Neural cell (in vitro differentiated cells): Measurements from ENCODE around the gene CENPT. TPM values are rescaled to one million over a fixed set of nuclear protein-coding genes. Genes with fewer than 3 reads are reported as not detected.
"Not testable (repeated sequence)": the region's sequence is repeated elsewhere in the genome, so short reads cannot be mapped to it uniquely, and the experiment has no call there.

Experiments
- H2AFZ ChIP-seq: fragments of 200-600, 300-800 bp; sonication (generic), shearing (Covaris generic); 2 replicates; pipeline ENCODE4 v1.6.0; 2014; ENCODE audit warnings: low read depth, mild to moderate bottlenecking, antibody characterized with exemption, low read length, moderate library complexity
- H3F3A ChIP-seq: fragments of 200-600 bp; shearing (Covaris generic); 2 replicates; pipeline ENCODE4 v1.6.1; 2016; ENCODE audit warnings: mild to moderate bottlenecking, moderate library complexity, mixed read lengths, antibody characterized with exemption, low read length; ENCODE audit not compliant: insufficient read depth, poor library complexity, severe bottlenecking
- H3K27ac ChIP-seq: fragments of 200-600, 300-800 bp; sonication (generic), shearing (Covaris generic); 2 replicates; pipeline ENCODE4 v1.5.1; 2014; ENCODE audit warnings: mild to moderate bottlenecking, low read length, moderate library complexity
- H3K27me3 ChIP-seq: fragments of 300-800, 200-600 bp; sonication (generic), shearing (Covaris generic); 2 replicates; pipeline ENCODE4 v1.6.0; 2014; ENCODE audit warnings: mild to moderate bottlenecking, low read depth, low read length, moderate library complexity; ENCODE audit not compliant: insufficient read depth
- H3K36me3 ChIP-seq: fragments of 300-800, 200-600 bp; sonication (generic), shearing (Covaris generic); 2 replicates; pipeline ENCODE4 v1.5.1; 2014; ENCODE audit warnings: mild to moderate bottlenecking, antibody characterized with exemption, low read length, moderate library complexity; ENCODE audit not compliant: insufficient read depth
- H3K4me2 ChIP-seq: fragments of 300-800, 200-600 bp; sonication (generic), shearing (Covaris generic); 2 replicates; pipeline ENCODE4 v1.6.0; 2014; ENCODE audit warnings: mild to moderate bottlenecking, low read length
- H3K4me3 ChIP-seq: fragments of 300-800, 200-600 bp; sonication (generic), shearing (Covaris generic); 2 replicates; pipeline ENCODE4 v1.5.1; 2014; ENCODE audit warnings: mild to moderate bottlenecking, low read length, moderate library complexity
- H3K79me2 ChIP-seq: fragments of 200-600 bp; shearing (Covaris generic); replicated peaks from 2 replicates; pipeline ENCODE4 v1.6.0; 2014; ENCODE audit warnings: mild to moderate bottlenecking, low read length, moderate library complexity; ENCODE audit not compliant: insufficient read depth
- H3K9ac ChIP-seq: fragments of 300-800, 200-600 bp; sonication (generic), shearing (Covaris generic); 2 replicates; pipeline ENCODE4 v1.6.1; 2016; ENCODE audit warnings: mild to moderate bottlenecking, low read length, mixed read lengths
- H3K9me2 ChIP-seq: fragments of 200-600 bp; shearing (Covaris generic); 2 replicates; pipeline ENCODE4 v1.6.1; 2016; ENCODE audit warnings: mild to moderate bottlenecking, low read length, mixed read lengths; ENCODE audit not compliant: insufficient read depth
- H3K9me3 ChIP-seq: fragments of 200-600, 300-800 bp; sonication (generic), shearing (Covaris generic); 2 replicates; pipeline ENCODE4 v1.6.1; 2016; ENCODE audit warnings: mild to moderate bottlenecking, mixed run types, low read length, moderate library complexity, mixed read lengths
- H4K20me1 ChIP-seq: fragments of 200-600 bp; shearing (Covaris generic); 2 replicates; pipeline ENCODE4 v1.6.1; 2016; ENCODE audit warnings: mild to moderate bottlenecking, mixed run types; ENCODE audit not compliant: insufficient read depth
- EP300 ChIP-seq: fragments of 450-650 bp; conservative IDR thresholded peaks from 2 replicates; pipeline ENCODE4 v1.6.1; 2014; ENCODE audit warnings: antibody characterized with exemption, mild to moderate bottlenecking, moderate library complexity; ENCODE audit not compliant: poor library complexity, severe bottlenecking
- EZH2 ChIP-seq: fragments of 200-600, 300-800 bp; shearing (Covaris generic), sonication (generic); IDR thresholded peaks from 2 replicates; pipeline ENCODE4 v1.6.1; 2014; ENCODE audit warnings: antibody characterized with exemption, low read length, borderline replicate concordance, mild to moderate bottlenecking; ENCODE audit not compliant: insufficient read depth, poor library complexity, severe bottlenecking
- MXI1 ChIP-seq: fragments of 450-650 bp; conservative IDR thresholded peaks from 2 replicates; pipeline ENCODE4 v1.6.1; 2014; ENCODE audit warnings: antibody characterized with exemption, mild to moderate bottlenecking; ENCODE audit not compliant: poor library complexity, severe bottlenecking
- POLR2AphosphoS5 ChIP-seq: IDR thresholded peaks from 2 replicates; pipeline ENCODE4 v1.6.1; 2012
- RAD21 ChIP-seq: fragments of 450-650 bp; conservative IDR thresholded peaks from 2 replicates; pipeline ENCODE4 v1.6.1; 2014; ENCODE audit warnings: antibody characterized with exemption, mild to moderate bottlenecking, moderate library complexity
- SMC3 ChIP-seq: fragments of 450-650 bp; conservative IDR thresholded peaks from 2 replicates; pipeline ENCODE4 v1.6.1; 2014; ENCODE audit warnings: antibody characterized with exemption, mild to moderate bottlenecking, moderate library complexity; ENCODE audit not compliant: poor library complexity
- TAF1 ChIP-seq: IDR thresholded peaks from 2 replicates; pipeline ENCODE4 v1.6.1; 2012; ENCODE audit warnings: low read depth
- polyA plus RNA-seq: library from polyadenylated mRNA; depleted of rRNA; stranded (reverse); fragments of >200 nt; gene quantifications from 2 replicates; pipeline ENCODE4 v1.2.3, GENCODE V29; 2014
- TF ChIP-seq, protein P1 (sequence below): IDR thresholded peaks from 2 replicates; pipeline ENCODE4 v1.6.1; 2012; ENCODE audit warnings: borderline replicate concordance
- TF ChIP-seq, protein P2 (sequence below): fragments of 450-650 bp; IDR thresholded peaks from 2 replicates; pipeline ENCODE4 v1.5.1; 2014; ENCODE audit warnings: antibody characterized with exemption, mild to moderate bottlenecking, moderate library complexity; ENCODE audit not compliant: poor library complexity, severe bottlenecking

The CENPT gene
- polyA plus RNA-seq, 1 donor from 2014 or later = 104 TPM

DNA sequence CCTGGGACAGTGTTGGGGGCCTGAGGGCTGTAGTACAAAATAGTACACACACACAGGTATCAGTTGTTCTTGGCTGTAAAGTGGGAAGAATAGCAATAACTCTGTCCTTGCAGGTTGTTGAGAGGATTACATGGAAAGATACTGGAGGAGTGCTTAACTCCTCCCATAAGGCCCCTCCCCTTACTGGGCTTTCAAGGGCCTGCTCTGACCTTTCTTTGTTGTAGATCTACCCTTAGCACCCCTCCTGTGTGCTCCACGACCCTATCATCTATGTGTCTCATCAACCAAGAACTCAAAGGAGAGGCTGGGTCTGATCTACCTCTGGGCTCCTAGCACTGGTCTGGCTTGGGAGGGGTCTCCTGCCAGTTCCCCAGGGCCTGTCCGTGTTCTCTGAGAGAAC lies 17.1 kb upstream of the CENPT start:
- Histone ChIP-seq H3K27ac (no peak overlapping the region), H3K4me2 (no peak overlapping the region), H3K9ac (no peak overlapping the region)

DNA sequence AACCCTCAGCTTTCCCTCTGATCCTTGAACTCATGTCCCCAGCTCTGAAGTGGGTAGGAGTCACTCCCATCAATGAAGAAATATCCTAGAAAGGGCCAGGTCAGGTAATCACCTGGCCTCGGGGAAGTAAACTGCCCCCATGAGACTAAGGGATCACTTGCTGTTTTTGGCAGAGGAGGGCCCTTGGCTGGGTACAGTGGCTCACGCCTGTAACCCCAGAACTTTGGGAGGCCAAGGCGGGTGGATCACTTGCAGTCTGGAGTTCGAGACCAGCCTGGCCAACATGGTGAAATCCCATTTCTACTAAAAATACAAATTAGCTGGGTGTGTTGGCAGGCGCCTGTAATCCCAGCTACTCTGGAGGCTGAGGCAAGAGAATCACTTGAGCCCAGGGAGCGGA lies 16.6 kb upstream of the CENPT start:
- H3K4me3 ChIP-seq, H3K4me2 ChIP-seq, H3K9me3 ChIP-seq, H3K27ac ChIP-seq, H2AFZ ChIP-seq, H3K9me2 ChIP-seq, H3K27me3 ChIP-seq, H3F3A ChIP-seq, H3K9ac ChIP-seq, H4K20me1 ChIP-seq, H3K36me3 ChIP-seq: not testable (repeated sequence)
- H3K79me2 ChIP-seq = peaks cover 14% of the 10 kb centered on the region

More for the DNA sequence above, 17.1 kb upstream of the CENPT start:
- peaks cover 14% of the 10 kb centered on the region for H3K79me2 ChIP-seq
- H2AFZ ChIP-seq = no peak overlapping the region
- H3K4me3 ChIP-seq = no peak overlapping the region
- TF ChIP-seq, protein P1, sequence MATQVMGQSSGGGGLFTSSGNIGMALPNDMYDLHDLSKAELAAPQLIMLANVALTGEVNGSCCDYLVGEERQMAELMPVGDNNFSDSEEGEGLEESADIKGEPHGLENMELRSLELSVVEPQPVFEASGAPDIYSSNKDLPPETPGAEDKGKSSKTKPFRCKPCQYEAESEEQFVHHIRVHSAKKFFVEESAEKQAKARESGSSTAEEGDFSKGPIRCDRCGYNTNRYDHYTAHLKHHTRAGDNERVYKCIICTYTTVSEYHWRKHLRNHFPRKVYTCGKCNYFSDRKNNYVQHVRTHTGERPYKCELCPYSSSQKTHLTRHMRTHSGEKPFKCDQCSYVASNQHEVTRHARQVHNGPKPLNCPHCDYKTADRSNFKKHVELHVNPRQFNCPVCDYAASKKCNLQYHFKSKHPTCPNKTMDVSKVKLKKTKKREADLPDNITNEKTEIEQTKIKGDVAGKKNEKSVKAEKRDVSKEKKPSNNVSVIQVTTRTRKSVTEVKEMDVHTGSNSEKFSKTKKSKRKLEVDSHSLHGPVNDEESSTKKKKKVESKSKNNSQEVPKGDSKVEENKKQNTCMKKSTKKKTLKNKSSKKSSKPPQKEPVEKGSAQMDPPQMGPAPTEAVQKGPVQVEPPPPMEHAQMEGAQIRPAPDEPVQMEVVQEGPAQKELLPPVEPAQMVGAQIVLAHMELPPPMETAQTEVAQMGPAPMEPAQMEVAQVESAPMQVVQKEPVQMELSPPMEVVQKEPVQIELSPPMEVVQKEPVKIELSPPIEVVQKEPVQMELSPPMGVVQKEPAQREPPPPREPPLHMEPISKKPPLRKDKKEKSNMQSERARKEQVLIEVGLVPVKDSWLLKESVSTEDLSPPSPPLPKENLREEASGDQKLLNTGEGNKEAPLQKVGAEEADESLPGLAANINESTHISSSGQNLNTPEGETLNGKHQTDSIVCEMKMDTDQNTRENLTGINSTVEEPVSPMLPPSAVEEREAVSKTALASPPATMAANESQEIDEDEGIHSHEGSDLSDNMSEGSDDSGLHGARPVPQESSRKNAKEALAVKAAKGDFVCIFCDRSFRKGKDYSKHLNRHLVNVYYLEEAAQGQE = no peak
- TF ChIP-seq TAF1 (no peak), MXI1 (no peak), POLR2AphosphoS5 (no peak), EP300 (no peak), EZH2 (no peak)
- TF ChIP-seq, protein P2, sequence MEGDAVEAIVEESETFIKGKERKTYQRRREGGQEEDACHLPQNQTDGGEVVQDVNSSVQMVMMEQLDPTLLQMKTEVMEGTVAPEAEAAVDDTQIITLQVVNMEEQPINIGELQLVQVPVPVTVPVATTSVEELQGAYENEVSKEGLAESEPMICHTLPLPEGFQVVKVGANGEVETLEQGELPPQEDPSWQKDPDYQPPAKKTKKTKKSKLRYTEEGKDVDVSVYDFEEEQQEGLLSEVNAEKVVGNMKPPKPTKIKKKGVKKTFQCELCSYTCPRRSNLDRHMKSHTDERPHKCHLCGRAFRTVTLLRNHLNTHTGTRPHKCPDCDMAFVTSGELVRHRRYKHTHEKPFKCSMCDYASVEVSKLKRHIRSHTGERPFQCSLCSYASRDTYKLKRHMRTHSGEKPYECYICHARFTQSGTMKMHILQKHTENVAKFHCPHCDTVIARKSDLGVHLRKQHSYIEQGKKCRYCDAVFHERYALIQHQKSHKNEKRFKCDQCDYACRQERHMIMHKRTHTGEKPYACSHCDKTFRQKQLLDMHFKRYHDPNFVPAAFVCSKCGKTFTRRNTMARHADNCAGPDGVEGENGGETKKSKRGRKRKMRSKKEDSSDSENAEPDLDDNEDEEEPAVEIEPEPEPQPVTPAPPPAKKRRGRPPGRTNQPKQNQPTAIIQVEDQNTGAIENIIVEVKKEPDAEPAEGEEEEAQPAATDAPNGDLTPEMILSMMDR = no peak
- H3K9me2 ChIP-seq = no peaks in the 10 kb centered on the region
- H3F3A ChIP-seq = no peaks in the 10 kb centered on the region
- H3K36me3 ChIP-seq = no peaks in the 10 kb centered on the region
- no peaks in the 10 kb centered on the region for H3K27me3 ChIP-seq
- no peaks in the 10 kb centered on the region for H4K20me1 ChIP-seq
- no peaks in the 10 kb centered on the region for H3K9me3 ChIP-seq

DNA sequence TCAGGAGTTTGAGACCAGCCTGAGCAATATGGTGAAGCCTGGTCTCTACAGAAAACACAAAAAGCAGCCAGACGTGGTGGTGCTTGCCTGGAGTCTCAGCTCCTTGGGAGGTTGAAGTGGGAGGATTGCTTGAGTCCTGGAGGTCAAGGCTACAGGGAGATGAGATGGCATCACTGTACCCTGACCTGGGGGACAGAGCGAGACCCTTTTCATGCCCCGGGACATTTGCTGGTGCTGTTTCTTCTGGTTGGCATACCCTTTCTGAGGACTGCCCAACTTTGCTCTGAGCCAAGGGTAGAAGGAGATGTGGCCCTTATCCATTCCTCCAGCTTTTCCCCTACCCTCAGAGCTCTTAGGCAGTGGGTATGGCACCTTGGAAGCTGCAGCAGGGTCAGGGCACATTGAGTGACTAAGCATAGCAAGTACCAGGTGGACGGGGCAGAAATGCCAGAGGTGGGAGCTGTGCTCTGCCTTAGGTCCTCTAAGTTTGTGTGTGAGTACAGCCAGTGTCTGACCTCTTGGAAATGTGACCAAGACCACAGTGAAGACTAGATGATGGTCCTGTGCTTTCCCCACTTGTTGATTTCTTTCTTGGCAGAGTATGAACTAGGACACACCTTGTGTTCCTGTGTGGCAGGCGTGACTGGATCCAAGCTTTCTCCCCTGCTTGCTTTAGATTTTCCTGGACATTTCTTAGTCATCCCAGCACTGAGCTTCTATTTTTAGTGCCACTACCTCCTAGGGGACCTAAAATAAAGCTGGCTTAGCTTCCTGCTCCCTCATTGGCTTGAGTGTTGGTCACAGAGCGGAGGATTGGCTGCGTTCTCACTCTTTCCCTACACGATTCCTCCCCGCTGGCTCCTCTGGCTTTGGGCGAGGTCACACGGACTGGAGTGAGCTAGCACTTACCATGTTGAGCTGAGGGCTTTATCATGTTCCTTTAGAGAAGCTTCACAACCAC lies 15.4 kb upstream of the CENPT start:
- no peaks in the 10 kb centered on the region for H3K9me3 ChIP-seq
- no peak overlapping the region for H3K4me2 ChIP-seq
- no peaks in the 10 kb centered on the region for H3K36me3 ChIP-seq
- H3K9ac ChIP-seq = no peak overlapping the region
- H3F3A ChIP-seq = no peaks in the 10 kb centered on the region
- peaks cover 25% of the 10 kb centered on the region for H3K79me2 ChIP-seq
- no peak overlapping the region for H3K27ac ChIP-seq
- H2AFZ ChIP-seq = no peak overlapping the region
- H3K9me2 ChIP-seq = no peaks in the 10 kb centered on the region
- no peaks in the 10 kb centered on the region for H3K27me3 ChIP-seq
- no peak overlapping the region for H3K4me3 ChIP-seq
- H4K20me1 ChIP-seq = no peaks in the 10 kb centered on the region
- TF ChIP-seq EP300 (no peak), MXI1 (no peak), EZH2 (no peak), SMC3 (no peak), RAD21 (no peak)
- TF ChIP-seq, protein P2 = no peak
- TF ChIP-seq, protein P1 = no peak
